Measurements from ENCODE around the gene TTLL6. TPM values are rescaled to one million over a fixed set of nuclear protein-coding genes. Genes with fewer than 3 reads are reported as not detected.

TTLL6 gene
- total RNA-seq, 1 donor from 2014 or later, result 0.07 TPM

GRCh38 chr17:48745381-48746275 lies 71.4 kb downstream of the TTLL6 start:
- intact Hi-C loops (cut with micrococcal nuclease), result no loop called here

DNA sequence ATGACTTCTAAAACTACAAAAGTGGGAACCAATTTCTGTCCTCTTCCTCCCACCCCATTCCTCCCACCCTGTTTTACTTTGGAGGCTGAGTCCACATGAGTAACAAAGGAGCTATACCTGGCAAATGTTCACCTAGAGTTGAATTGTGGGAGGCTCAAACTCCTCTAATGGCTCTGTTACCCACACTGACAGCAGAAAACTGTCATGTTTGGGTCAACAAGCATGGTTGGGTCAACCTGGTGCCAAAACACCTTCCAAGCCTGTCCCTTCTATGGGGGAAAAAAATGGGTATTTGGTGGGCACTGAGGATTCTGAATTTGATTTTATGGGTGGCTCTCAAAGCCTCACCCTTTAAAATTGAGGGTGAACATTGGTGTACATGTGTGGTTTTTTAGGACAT lies 76.5 kb downstream of the TTLL6 start:
- intact Hi-C loops (cut with micrococcal nuclease), result no loop called here

DNA sequence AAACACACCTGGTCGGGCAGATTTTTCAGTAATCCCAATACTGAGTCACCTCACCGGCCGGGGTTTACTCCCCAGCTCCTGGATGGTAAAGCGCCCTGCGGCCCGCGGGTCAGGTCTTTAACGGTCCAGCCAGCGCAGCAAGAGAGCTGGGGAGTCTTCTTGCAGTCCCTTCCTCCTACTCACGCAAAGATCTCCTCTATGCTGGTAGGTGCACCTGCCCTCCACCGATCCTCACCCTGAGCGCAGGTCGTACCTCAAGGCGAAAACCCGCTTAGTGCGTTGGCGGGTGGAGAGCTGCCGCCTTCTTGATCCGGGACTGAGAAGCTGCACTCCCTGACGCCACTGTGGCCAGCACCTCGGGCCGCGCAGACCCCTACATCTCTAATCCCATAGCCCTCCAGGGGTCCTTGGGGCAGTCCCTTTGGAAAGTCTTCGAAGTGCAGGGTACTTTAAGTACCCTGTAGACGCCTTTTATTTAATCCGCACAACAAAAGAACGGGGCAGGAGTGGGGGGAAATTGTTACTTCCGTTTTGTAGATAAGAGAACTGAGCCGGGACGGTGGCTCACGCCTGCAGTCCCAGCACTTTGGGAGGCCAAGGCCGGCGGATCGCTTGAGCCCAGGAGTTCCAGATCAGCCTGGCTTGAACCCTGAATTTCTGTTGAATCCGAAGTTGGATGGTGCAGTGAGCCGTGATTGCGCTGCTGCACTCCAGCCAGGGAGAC lies 78.1 kb downstream of the TTLL6 start:
- intact Hi-C loops (cut with micrococcal nuclease), result no loop called here

DNA sequence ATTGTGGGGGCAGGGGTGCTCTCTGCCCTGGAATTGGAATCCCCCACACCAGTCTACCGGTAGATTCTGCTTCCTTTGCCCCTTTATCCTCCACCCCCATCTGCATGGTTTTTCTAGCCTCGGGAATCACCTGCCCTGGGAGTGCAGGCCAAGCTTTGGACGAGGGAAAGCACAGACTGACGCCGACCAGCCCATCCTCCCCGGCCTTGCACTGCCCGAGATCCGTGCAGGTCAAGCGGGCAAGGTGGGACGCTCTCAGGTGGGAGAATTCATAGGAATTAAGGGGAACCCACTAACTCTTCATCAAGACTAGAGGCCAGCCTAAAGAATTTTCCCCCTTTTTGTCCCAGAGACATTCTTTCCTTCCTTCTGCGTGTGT lies 78.6 kb downstream of the TTLL6 start:
- intact Hi-C loops (cut with micrococcal nuclease), result no loop called here

- intact Hi-C loops (cut with micrococcal nuclease), result no loop called here
Measured at GRCh38 chr17:48737330-48738043, 79.5 kb downstream of the TTLL6 start.

DNA sequence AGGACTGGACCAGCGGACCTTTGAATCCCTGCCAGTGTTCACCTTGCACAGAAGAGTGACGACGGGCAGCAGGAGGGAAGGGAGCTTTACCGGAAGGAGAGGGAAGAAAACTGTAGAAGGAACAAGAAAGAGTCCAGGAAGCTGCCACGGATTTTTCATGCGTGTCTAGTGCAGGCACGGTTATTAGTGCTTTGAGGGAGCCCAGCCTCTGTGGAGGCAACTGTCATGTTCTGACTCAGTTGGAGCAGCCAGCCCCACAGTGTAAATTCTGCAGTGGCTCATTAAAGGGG lies 82.0 kb downstream of the TTLL6 start:
- intact Hi-C loops (cut with micrococcal nuclease), result no loop called here

DNA sequence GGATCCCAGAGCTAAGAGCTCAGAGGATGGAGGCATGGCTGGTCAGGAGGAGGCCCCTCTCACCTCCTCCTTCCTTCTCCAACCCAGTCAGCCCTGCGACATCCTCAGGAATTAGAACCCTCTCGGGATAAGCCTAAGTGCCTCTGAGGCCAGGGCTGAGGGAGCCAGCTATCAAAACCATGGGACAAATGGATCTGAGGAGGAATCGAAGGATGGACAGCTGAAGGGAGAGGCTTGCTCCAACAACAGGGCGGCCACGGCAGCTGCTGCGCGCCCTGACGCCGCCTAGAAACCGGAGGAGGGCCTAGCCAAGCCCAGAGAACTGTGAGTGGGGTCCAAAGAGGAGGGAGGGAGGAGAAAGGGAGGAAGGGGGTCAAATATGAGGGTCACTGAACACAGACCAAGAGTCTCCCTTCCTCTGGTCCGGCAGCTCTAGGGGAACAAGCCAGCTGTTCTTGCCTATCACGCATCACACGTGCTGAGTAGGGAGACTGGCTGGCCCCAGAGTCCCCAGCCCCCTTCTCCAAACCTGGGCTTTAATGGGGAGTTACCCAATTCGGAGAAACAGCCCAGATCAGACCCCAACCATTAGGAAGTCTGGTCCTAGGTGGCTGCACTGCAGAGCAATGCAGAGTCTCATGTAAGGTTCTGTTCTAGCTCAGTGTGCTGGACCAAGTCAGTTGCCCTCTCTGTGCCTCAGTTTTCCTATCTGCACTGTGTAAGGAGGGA lies 82.5 kb downstream of the TTLL6 start:
- intact Hi-C loops (cut with micrococcal nuclease), result no loop called here

- intact Hi-C loops (cut with micrococcal nuclease), result no loop called here
Measured at GRCh38 chr17:48733632-48734328, 83.2 kb downstream of the TTLL6 start.

GRCh38 chr17:48732688-48733629 lies 84.1 kb downstream of the TTLL6 start:
- intact Hi-C loops (cut with micrococcal nuclease), result no loop called here

DNA sequence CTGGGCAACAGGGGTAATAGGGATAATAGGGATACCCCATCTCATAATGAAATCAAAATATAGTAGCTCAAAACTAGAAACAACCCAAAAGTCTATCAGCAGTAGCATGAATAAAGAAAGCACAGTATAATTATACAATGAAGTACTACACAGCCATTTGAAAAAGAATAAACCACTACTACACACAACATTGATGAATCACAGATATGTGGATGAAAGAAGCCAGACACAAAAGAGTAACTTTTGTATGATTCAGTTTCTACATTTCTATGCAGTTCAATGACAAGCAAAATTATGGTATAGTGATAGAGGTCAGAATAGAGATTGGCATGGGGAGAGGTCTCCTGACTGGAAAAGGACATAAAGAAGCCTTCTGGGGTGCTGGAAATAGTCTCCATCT lies 85.7 kb downstream of the TTLL6 start:
- intact Hi-C loops (cut with micrococcal nuclease), result no loop called here

- intact Hi-C loops (cut with micrococcal nuclease), result no loop called here
Measured at GRCh38 chr17:48730240-48730550, 86.8 kb downstream of the TTLL6 start.

- intact Hi-C loops (cut with micrococcal nuclease), result loop anchor here (5.0 to 10.0 kb wide), 3 partner anchors 117 to 1235 kb away; partner anchors contain the start of genes DLX4, HOXB7 and IGF2BP1
Measured at GRCh38 chr17:48729335-48730239, 87.4 kb downstream of the TTLL6 start.

DNA sequence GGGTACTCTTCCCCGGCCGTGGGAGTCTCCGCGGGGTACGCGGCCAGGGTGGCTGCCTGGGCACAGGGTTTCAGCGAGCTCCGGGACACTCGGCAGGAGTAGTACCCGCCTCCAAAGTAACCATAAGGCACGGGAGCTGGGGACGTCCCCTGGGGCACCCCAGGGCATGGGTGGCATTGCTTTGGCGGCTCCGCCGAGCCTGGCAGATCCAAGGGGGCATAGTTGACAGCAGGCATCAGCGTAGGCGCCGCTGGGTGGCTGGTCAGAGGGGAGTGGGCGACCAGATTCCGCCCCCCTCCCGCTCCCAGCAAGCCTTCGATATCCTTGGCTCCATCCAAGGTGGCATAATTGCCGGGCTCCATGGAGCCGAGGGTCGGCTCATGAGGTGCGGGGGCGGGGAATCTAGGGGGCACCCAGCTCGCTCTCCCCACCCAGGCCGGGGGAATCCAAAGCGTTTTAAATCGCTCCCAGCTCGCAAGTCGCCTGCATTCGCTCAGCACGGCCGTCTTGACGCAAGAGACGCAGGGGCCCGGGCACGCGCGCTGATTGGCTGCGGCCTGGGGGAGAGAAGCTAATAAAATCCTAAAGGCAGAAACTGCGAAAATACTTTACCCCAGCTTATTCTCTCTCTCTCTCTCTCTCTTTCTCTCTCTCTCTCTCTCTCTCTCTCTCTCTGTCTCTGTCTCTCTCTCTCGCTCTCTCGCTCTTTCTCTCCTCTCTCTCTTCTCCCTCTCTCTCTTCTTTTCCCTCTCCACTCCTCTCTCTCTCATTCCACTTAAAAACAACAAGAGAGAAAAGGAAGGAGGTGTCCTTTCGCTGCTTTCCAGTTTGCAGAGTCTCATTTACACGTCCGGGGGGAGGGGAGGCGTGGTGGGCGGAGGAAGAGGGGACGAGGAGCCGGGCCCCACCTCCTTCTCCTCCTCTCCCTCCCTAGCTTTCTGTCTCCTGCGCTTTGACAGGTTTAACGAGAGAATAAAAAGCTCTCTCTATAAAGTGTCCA lies 88.5 kb downstream of the TTLL6 start, which contains the start of gene HOXB13:
Gene HOXB13, minus strand, starts transcription at position 519 of the 1,000 bp plus-strand sequence. Its CDS starts 157 bp downstream, at position 362.
- intact Hi-C loops (cut with micrococcal nuclease), result loop anchor here (5.0 to 10.0 kb wide), 3 partner anchors 116 to 1236 kb away; partner anchors contain the start of genes DLX4, HOXB7 and IGF2BP1

GRCh38 chr17:48727415-48728175 lies 89.4 kb downstream of the TTLL6 start:
- intact Hi-C loops (cut with micrococcal nuclease), result loop anchor here (5.0 to 10.0 kb wide), 3 partner anchors 115 to 1237 kb away; partner anchors contain the start of genes DLX4, HOXB7 and IGF2BP1

DNA sequence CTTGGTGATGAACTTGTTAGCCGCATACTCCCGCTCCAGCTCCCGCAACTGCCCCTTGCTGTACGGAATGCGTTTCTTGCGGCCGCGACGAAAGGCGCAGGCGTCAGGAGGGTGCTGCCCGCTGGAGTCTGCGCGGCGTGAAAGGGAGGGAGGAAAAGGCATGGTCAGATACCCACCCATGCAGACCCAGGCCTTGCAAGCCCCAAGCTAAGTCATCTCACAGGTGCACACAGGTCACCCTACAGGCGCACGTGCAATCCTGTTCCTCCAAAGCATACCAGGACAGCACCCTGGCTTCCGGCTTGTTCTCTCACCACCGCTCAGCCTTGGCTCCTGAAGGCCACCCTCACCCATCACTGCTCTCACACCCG lies 90.1 kb downstream of the TTLL6 start:
- intact Hi-C loops (cut with micrococcal nuclease), result loop anchor here (5.0 to 10.0 kb wide), 3 partner anchors 115 to 1238 kb away; partner anchors contain the start of genes DLX4, HOXB7 and IGF2BP1

Measured in T-helper 2 cell treated with Interferon-gamma antibody and Interleukin-4, amounts not matched to agents 100 ng/mL and 5 ng/mL, for 36 hours (primary cell).